Parietal lobe (tissue), 1 donor: Measurements from ENCODE around the gene ZNF93. TPM values are rescaled to one million over a fixed set of nuclear protein-coding genes. Genes with fewer than 3 reads are reported as not detected.

Experiments
- total RNA-seq: library from RNA; depleted of rRNA; stranded (reverse); fragments of >200 nt; gene quantifications from one replicate; pipeline ENCODE4 v1.2.3, GENCODE V29; 2014

ZNF93 gene
- 33.2 TPM for total RNA-seq

GRCh38 chr19:19900729-19901444 is at the start of gene ZNF93:
ZNF93 (plus strand) TSS chr19:19900946; CDS start chr19:19901089, 143 bp downstream.

DNA sequence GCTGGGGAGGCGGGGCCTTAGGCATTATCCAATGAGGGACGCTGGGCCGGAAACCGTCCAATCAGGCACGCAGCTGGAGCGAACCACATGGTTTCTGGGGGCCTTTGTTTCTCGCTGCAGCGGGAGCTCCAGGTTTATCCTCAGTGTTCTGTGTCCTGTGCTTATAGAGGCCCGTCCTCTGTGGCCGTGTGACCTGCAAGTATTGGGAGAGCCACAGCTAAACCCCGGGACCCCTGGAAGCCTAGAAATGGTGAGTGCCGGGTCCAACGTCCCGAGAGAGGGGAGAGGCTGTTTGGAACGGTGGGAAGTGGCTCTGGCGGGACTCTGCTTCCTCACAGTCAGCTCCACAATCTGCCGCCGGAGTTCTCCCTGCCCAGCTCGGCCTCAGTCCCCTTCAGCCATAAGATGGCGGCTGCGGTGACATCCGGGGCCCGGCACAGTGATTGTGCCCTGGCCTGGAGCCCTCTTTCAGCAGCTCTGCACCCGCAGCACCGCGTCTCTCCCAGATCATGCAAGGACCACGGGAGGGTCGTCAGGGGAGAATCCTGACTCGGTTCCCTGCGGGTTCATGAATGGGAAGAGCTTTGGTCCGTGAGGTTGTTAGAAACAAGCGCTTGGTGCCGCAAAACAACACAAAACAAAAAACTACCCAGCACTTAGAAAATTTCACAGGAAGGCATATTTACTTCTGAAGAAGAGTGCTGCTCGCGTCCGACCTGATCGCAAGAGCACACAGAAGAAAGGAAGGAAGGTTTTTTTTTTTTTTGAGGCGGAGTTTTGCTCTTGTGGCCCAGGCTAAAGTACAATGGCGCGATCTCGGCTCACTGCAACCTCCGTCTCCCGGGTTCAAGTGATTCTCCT is 34.8 kb upstream of the ZNF93 start, which contains the start of gene ZNF253:
Gene ZNF253 (plus strand): TSS at position 133 of the 861 bp plus-strand sequence. CDS start 115 bp downstream, at position 248.

Other genes starting within 250 kb of the ZNF93 start
- 39.8 TPM for gene ATP13A1, start 237.3 kb upstream of the ZNF93 start, total RNA-seq
- 11.3 TPM for gene ZNF101, start 232.1 kb upstream of the ZNF93 start, total RNA-seq
- gene ZNF14, start 167.8 kb upstream of the ZNF93 start, total RNA-seq = 34.1 TPM
- gene ZNF506, start 79.2 kb upstream of the ZNF93 start, total RNA-seq = 106 TPM
- gene ZNF253, start 35.1 kb upstream of the ZNF93 start, total RNA-seq = 52.6 TPM
- 25.0 TPM for gene ZNF682, start 138.6 kb downstream of the ZNF93 start, total RNA-seq
- gene ZNF90, start 177.1 kb downstream of the ZNF93 start, total RNA-seq = 7.5 TPM